Activated CD4-positive, alpha-beta T cell treated with anti-CD3 and anti-CD28 coated beads for 36 hours (primary cell): Measurements from ENCODE around the gene CHDH. TPM values are rescaled to one million over a fixed set of nuclear protein-coding genes. Genes with fewer than 3 reads are reported as not detected.

Experiments
- ATAC-seq: fragments of 200-7000 bp; cut with Tn5 transposase; one replicate; pipeline ENCODE4 v1.10.0; 2021; ENCODE audit warnings: mild to moderate bottlenecking, moderate library complexity
- CTCF ChIA-PET: fragments of 350-600 bp; sonication (Branson Sonifier 250); formaldehyde crosslinking; loops from one replicate; lab custom pipeline; 2021; ENCODE audit warnings: antibody characterized with exemption; lab: Charles Lee
- POLR2A ChIA-PET: fragments of 350-600 bp; sonication (Branson Sonifier 250); formaldehyde crosslinking; loops from one replicate; lab custom pipeline; 2021; ENCODE audit warnings: antibody characterized with exemption, inconsistent platforms; lab: Charles Lee
- DNase-seq: peaks from one replicate; pipeline ENCODE4 v3.0.0-alpha.2; 2020
- H3K27ac Mint-ChIP-seq: one replicate; pipeline ENCODE4 v1.8.0; 2021; ENCODE audit warnings: mixed read lengths
- H3K27me3 Mint-ChIP-seq: one replicate; pipeline ENCODE4 v1.8.0; 2021; ENCODE audit warnings: mixed read lengths
- H3K36me3 Mint-ChIP-seq: one replicate; pipeline ENCODE4 v1.8.0; 2021; ENCODE audit warnings: low read depth, mixed read lengths
- H3K4me1 Mint-ChIP-seq: one replicate; pipeline ENCODE4 v1.8.0; 2021; ENCODE audit warnings: mixed read lengths
- H3K4me3 Mint-ChIP-seq: one replicate; pipeline ENCODE4 v1.8.0; 2021; ENCODE audit warnings: mild to moderate bottlenecking, moderate library complexity, mixed read lengths
- H3K9me3 Mint-ChIP-seq: one replicate; pipeline ENCODE4 v1.8.0; 2021; ENCODE audit warnings: low read depth, mixed read lengths
- intact Hi-C, 2 experiments: fragments of 100-400 bp; cut with DNase I in 1 of 2; cut with micrococcal nuclease in 1 of 2; formaldehyde crosslinking; loops; one replicate each; pipeline versions ENCODE4 v1.14.2 to v1.15.1; 2022 to 2024; cut with DNase I, micrococcal nuclease
- total RNA-seq, 2 experiments: library from RNA; stranded (reverse); gene quantifications; one replicate each; pipeline ENCODE4 v1.2.3, GENCODE V29; 2021

Gene CHDH
- total RNA-seq, 2 experiments from 2014 or later, result 0.30 to 0.55 TPM

- POLR2A ChIA-PET, result no interaction called here
- intact Hi-C loops, result no loop called here
- Mint-ChIP-seq H3K36me3 (no peaks in the 10 kb centered on the region), H3K4me1 (no peaks in the 10 kb centered on the region), H3K27me3 (peaks cover 2% of the 10 kb centered on the region), H3K4me3 (no peak overlapping the region), H3K27ac (no peak overlapping the region), H3K9me3 (no peaks in the 10 kb centered on the region)
- no peak for ATAC-seq
- DNase-seq, result no peak
- CTCF ChIA-PET, result no interaction called here
These were observed 70.4 kb downstream of the CHDH start for GRCh38 chr3:53775834-53776251.

GRCh38 chr3:53775018-53775417 is 71.2 kb downstream of the CHDH start:
- intact Hi-C loops, result no loop called here
- CTCF ChIA-PET, result interaction anchor here (0.6 kb wide), 1 partner anchor 452 kb away, joined by 4 read pairs; no protein-coding TSS in a partner anchor
- H3K27me3 Mint-ChIP-seq, result peaks cover 3% of the 10 kb centered on the region
- no peak overlapping the region for H3K4me3 Mint-ChIP-seq
- H3K27ac Mint-ChIP-seq, result no peak overlapping the region
- H3K36me3 Mint-ChIP-seq, result no peaks in the 10 kb centered on the region
- DNase-seq, result no peak
- POLR2A ChIA-PET, result no interaction called here
- no peaks in the 10 kb centered on the region for H3K9me3 Mint-ChIP-seq
- no peak for ATAC-seq
- no peaks in the 10 kb centered on the region for H3K4me1 Mint-ChIP-seq

GRCh38 chr3:53774414-53774813 is 71.8 kb downstream of the CHDH start:
- H3K27me3 Mint-ChIP-seq, result peaks cover 5% of the 10 kb centered on the region
- ATAC-seq (no peak), DNase-seq (no peak)
- no peaks in the 10 kb centered on the region for H3K9me3 Mint-ChIP-seq
- H3K4me3 Mint-ChIP-seq, result no peak overlapping the region
- no peaks in the 10 kb centered on the region for H3K4me1 Mint-ChIP-seq
- ChIA-PET CTCF (interaction anchor here (0.6 kb wide), 1 partner anchor 452 kb away, joined by 4 read pairs; no protein-coding TSS in a partner anchor), POLR2A (no interaction called here)
- no peak overlapping the region for H3K27ac Mint-ChIP-seq
- H3K36me3 Mint-ChIP-seq, result no peaks in the 10 kb centered on the region
- intact Hi-C loops, result no loop called here

- DNase-seq (no peak), ATAC-seq (no peak)
- intact Hi-C loops, result no loop called here
- Mint-ChIP-seq H3K36me3 (no peaks in the 10 kb centered on the region), H3K4me3 (no peak overlapping the region), H3K4me1 (no peaks in the 10 kb centered on the region), H3K9me3 (no peaks in the 10 kb centered on the region), H3K27ac (no peak overlapping the region), H3K27me3 (peaks cover 5% of the 10 kb centered on the region)
- ChIA-PET CTCF (no interaction called here), POLR2A (no interaction called here)
These were observed 72.4 kb downstream of the CHDH start for GRCh38 chr3:53773611-53774368.

- intact Hi-C loops, result no loop called here
- peaks cover 5% of the 10 kb centered on the region for H3K27me3 Mint-ChIP-seq
- ATAC-seq (no peak), DNase-seq (no peak)
- H3K27ac Mint-ChIP-seq, result no peak overlapping the region
- H3K4me1 Mint-ChIP-seq, result no peaks in the 10 kb centered on the region
- CTCF ChIA-PET, result no interaction called here
- H3K4me3 Mint-ChIP-seq, result no peak overlapping the region
- no peaks in the 10 kb centered on the region for H3K36me3 Mint-ChIP-seq
- H3K9me3 Mint-ChIP-seq, result no peaks in the 10 kb centered on the region
- POLR2A ChIA-PET, result no interaction called here
These were observed 73.2 kb downstream of the CHDH start for GRCh38 chr3:53773021-53773436.

- no peak for DNase-seq
- Mint-ChIP-seq H3K9me3 (no peaks in the 10 kb centered on the region), H3K27ac (no peak overlapping the region), H3K27me3 (peaks cover 5% of the 10 kb centered on the region), H3K4me3 (no peak overlapping the region), H3K4me1 (no peaks in the 10 kb centered on the region), H3K36me3 (no peaks in the 10 kb centered on the region)
- CTCF ChIA-PET, result no interaction called here
- intact Hi-C loops, result no loop called here
- ATAC-seq, result no peak
- POLR2A ChIA-PET, result no interaction called here
These were observed 73.7 kb downstream of the CHDH start for GRCh38 chr3:53772562-53772961.

- DNase-seq (no peak), ATAC-seq (no peak)
- Mint-ChIP-seq H3K4me3 (no peak overlapping the region), H3K27me3 (peaks cover 3% of the 10 kb centered on the region), H3K27ac (no peak overlapping the region), H3K36me3 (no peaks in the 10 kb centered on the region), H3K4me1 (no peaks in the 10 kb centered on the region), H3K9me3 (no peaks in the 10 kb centered on the region)
- ChIA-PET CTCF (no interaction called here), POLR2A (no interaction called here)
- intact Hi-C loops, result no loop called here
These were observed 77.5 kb downstream of the CHDH start for GRCh38 chr3:53768478-53769459.

- CTCF ChIA-PET, result no interaction called here
- Mint-ChIP-seq H3K4me1 (no peaks in the 10 kb centered on the region), H3K4me3 (no peak overlapping the region), H3K36me3 (no peaks in the 10 kb centered on the region), H3K27me3 (peaks cover 3% of the 10 kb centered on the region), H3K9me3 (no peaks in the 10 kb centered on the region), H3K27ac (no peak overlapping the region)
- intact Hi-C loops, result no loop called here
- POLR2A ChIA-PET, result no interaction called here
- DNase-seq, result no peak
- no peak for ATAC-seq
These were observed 79.5 kb downstream of the CHDH start for GRCh38 chr3:53766706-53767105.

GRCh38 chr3:53765753-53766152 is 80.5 kb downstream of the CHDH start:
- ATAC-seq, result no peak
- CTCF ChIA-PET, result no interaction called here
- POLR2A ChIA-PET, result no interaction called here

GRCh38 chr3:53764026-53764775 is 82.0 kb downstream of the CHDH start:
- Mint-ChIP-seq H3K9me3 (no peaks in the 10 kb centered on the region), H3K27me3 (no peaks in the 10 kb centered on the region), H3K36me3 (no peaks in the 10 kb centered on the region), H3K27ac (no peak overlapping the region), H3K4me3 (no peak overlapping the region), H3K4me1 (no peaks in the 10 kb centered on the region)
- CTCF ChIA-PET, result no interaction called here
- POLR2A ChIA-PET, result no interaction called here
- intact Hi-C loops, result no loop called here
- no peak for ATAC-seq
- no peak for DNase-seq

More at GRCh38 chr3:53765753-53766152, 80.5 kb downstream of the CHDH start:
- intact Hi-C loops, result no loop called here
- no peak overlapping the region for H3K4me3 Mint-ChIP-seq
- no peaks in the 10 kb centered on the region for H3K4me1 Mint-ChIP-seq
- peaks cover 3% of the 10 kb centered on the region for H3K27me3 Mint-ChIP-seq
- no peaks in the 10 kb centered on the region for H3K36me3 Mint-ChIP-seq
- no peak overlapping the region for H3K27ac Mint-ChIP-seq
- no peak for DNase-seq
- H3K9me3 Mint-ChIP-seq, result no peaks in the 10 kb centered on the region

GRCh38 chr3:53763353-53763752 is 82.9 kb downstream of the CHDH start:
- Mint-ChIP-seq H3K27me3 (no peaks in the 10 kb centered on the region), H3K4me1 (no peaks in the 10 kb centered on the region), H3K36me3 (no peaks in the 10 kb centered on the region), H3K9me3 (no peaks in the 10 kb centered on the region), H3K4me3 (no peak overlapping the region), H3K27ac (no peak overlapping the region)
- DNase-seq, result no peak
- intact Hi-C loops, result no loop called here
- POLR2A ChIA-PET, result no interaction called here
- no peak for ATAC-seq
- CTCF ChIA-PET, result no interaction called here
